Measurements from ENCODE around the gene CAPN8. TPM values are rescaled to one million over a fixed set of nuclear protein-coding genes. Genes with fewer than 3 reads are reported as not detected.

The CAPN8 gene
- polyA plus RNA-seq, 1 donor (not counting 4 experiments of a cell fraction or from before 2014, with no cell fraction given), result 4.7 TPM

DNA sequence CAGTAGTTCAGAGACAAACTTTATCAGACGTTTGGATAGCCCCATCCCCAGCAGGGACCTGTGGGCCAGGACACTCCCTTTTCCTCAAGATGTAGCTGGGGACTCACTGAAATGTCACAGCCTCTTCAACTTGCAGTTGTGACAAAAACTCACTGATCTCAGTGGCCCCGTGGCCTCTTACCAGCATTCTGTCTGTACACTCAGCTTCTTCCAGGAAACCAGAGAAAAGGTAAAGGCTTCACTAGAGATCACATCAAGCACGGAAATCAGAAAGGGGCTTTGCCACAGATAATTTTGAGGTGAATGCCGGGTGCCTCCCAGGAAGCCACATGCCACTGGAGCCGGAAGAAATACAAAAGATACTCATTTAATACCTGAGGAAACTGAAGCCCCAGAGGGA is 150.1 kb downstream of the CAPN8 start:
- no peaks in the 10 kb centered on the region for H3K79me2 ChIP-seq (ENCODE audit: control insufficient read depth, insufficient read depth, low read length)
- H3K4me1 ChIP-seq (ENCODE audit: control insufficient read depth, extremely low read depth, insufficient read depth, low read length), result peaks cover 6% of the 10 kb centered on the region
- no peak overlapping the region for H3K9ac ChIP-seq (ENCODE audit: control insufficient read depth, extremely low read depth, insufficient read depth, low read length)
- H3K9me1 ChIP-seq (ENCODE audit: control insufficient read depth, extremely low read depth, insufficient read depth, low read length), result no peaks in the 10 kb centered on the region
- dilution Hi-C loops (cut with MboI; ENCODE audit: extremely low pct_ligation_motif_present, low sequenced_read_pairs), result no loop called here
- H4K20me1 ChIP-seq (ENCODE audit: control insufficient read depth, extremely low read depth, insufficient read depth, low read length), result no peaks in the 10 kb centered on the region
- no peak for FAIRE-seq
- no peak for TF ChIP-seq EZH2 (IDR thresholded peaks at IDR 0.05; ENCODE audit: low read length)
- TF ChIP-seq, protein P1, sequence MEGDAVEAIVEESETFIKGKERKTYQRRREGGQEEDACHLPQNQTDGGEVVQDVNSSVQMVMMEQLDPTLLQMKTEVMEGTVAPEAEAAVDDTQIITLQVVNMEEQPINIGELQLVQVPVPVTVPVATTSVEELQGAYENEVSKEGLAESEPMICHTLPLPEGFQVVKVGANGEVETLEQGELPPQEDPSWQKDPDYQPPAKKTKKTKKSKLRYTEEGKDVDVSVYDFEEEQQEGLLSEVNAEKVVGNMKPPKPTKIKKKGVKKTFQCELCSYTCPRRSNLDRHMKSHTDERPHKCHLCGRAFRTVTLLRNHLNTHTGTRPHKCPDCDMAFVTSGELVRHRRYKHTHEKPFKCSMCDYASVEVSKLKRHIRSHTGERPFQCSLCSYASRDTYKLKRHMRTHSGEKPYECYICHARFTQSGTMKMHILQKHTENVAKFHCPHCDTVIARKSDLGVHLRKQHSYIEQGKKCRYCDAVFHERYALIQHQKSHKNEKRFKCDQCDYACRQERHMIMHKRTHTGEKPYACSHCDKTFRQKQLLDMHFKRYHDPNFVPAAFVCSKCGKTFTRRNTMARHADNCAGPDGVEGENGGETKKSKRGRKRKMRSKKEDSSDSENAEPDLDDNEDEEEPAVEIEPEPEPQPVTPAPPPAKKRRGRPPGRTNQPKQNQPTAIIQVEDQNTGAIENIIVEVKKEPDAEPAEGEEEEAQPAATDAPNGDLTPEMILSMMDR (optimal IDR thresholded peaks at IDR 0.05 in 1 of 3, IDR thresholded peaks at IDR 0.05 in 1 of 3, conservative IDR thresholded peaks at IDR 0.05 in 1 of 3; ENCODE audit: extremely low read depth in 1 of 3, insufficient read depth in 2 of 3, low read length in 3 of 3), result no peak
- no peaks in the 10 kb centered on the region for H3K9me3 ChIP-seq (ENCODE audit: control insufficient read depth, low read depth, low read length)
- no peak overlapping the region for H3K27ac ChIP-seq (ENCODE audit: control insufficient read depth, insufficient read depth, low read length)
- peak overlapping the region; percentile 25 for H3K4me2 ChIP-seq (ENCODE audit: control insufficient read depth, extremely low read depth, insufficient read depth, low read depth, low read length)
- peak overlapping the region; percentile 45 for H2AFZ ChIP-seq (ENCODE audit: control insufficient read depth, low read length)
- H3K36me3 ChIP-seq (ENCODE audit: control insufficient read depth in 2 of 2, extremely low read depth in 1 of 2, insufficient read depth in 2 of 2, low read length in 2 of 2), result no peaks in the 10 kb centered on the region
- H3K4me3 ChIP-seq (ENCODE audit: control insufficient read depth in 2 of 3, extremely low read depth in 1 of 3, insufficient read depth in 2 of 3, low read depth in 1 of 3, low read length in 3 of 3), result no peak overlapping the region
- DNase-seq (ENCODE audit: low read depth, low spot score), result no peak
- H3K27me3 ChIP-seq (ENCODE audit: control insufficient read depth, extremely low read depth, insufficient read depth, low read length), result no peaks in the 10 kb centered on the region

DNA sequence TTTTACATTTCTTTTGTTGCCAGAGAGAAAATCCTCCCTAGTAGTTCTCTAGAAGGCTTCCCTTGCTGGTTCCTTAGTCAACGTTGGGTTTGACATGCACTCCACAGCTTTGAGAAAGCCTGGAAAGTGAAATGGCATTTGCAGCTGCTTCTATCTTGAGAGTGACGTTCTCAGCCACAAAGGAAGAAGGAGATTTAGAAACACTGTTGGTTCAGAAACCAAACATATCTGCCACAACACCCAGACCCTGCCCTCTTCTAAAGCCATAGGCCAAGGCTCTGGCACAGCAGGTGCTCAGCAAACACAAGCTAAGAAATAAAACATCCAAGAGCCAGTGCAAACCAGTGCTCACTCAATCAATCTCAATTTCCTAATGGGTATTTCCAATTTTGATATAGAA is 150.9 kb downstream of the CAPN8 start:
- Histone ChIP-seq H4K20me1 (ENCODE audit: control insufficient read depth, extremely low read depth, insufficient read depth, low read length) (no peaks in the 10 kb centered on the region), H3K9me1 (ENCODE audit: control insufficient read depth, extremely low read depth, insufficient read depth, low read length) (no peaks in the 10 kb centered on the region), H3K4me1 (ENCODE audit: control insufficient read depth, extremely low read depth, insufficient read depth, low read length) (peaks cover 6% of the 10 kb centered on the region), H3K27ac (ENCODE audit: control insufficient read depth, insufficient read depth, low read length) (no peak overlapping the region), H3K9me3 (ENCODE audit: control insufficient read depth, low read depth, low read length) (no peaks in the 10 kb centered on the region), H3K4me2 (ENCODE audit: control insufficient read depth, extremely low read depth, insufficient read depth, low read depth, low read length) (no peak overlapping the region), H3K27me3 (ENCODE audit: control insufficient read depth, extremely low read depth, insufficient read depth, low read length) (no peaks in the 10 kb centered on the region), H3K9ac (ENCODE audit: control insufficient read depth, extremely low read depth, insufficient read depth, low read length) (no peak overlapping the region), H3K4me3 (ENCODE audit: control insufficient read depth in 2 of 3, extremely low read depth in 1 of 3, insufficient read depth in 2 of 3, low read depth in 1 of 3, low read length in 3 of 3) (no peak overlapping the region), H3K36me3 (ENCODE audit: control insufficient read depth in 2 of 2, extremely low read depth in 1 of 2, insufficient read depth in 2 of 2, low read length in 2 of 2) (no peaks in the 10 kb centered on the region), H3K79me2 (ENCODE audit: control insufficient read depth, insufficient read depth, low read length) (no peaks in the 10 kb centered on the region), H2AFZ (ENCODE audit: control insufficient read depth, low read length) (no peak overlapping the region)
- FAIRE-seq (no peak), DNase-seq (ENCODE audit: low read depth, low spot score) (no peak)
- TF ChIP-seq, protein P1 (optimal IDR thresholded peaks at IDR 0.05 in 1 of 3, IDR thresholded peaks at IDR 0.05 in 1 of 3, conservative IDR thresholded peaks at IDR 0.05 in 1 of 3; ENCODE audit: extremely low read depth in 1 of 3, insufficient read depth in 2 of 3, low read length in 3 of 3), result no peak
- no peak for TF ChIP-seq EZH2 (IDR thresholded peaks at IDR 0.05; ENCODE audit: low read length)
- dilution Hi-C loops (cut with MboI; ENCODE audit: extremely low pct_ligation_motif_present, low sequenced_read_pairs), result no loop called here
